Right lobe of liver (tissue), 4 donors: ENCODE results near the gene PSMD13.

Experiments used
- POLR2A ChIP-seq: fragments of 450-650 bp; IDR thresholded peaks from one replicate; pipeline ENCODE4 v1.6.1; 2017; ENCODE audit warnings: antibody characterized with exemption, mild to moderate bottlenecking
- TF ChIP-seq, protein P1 (sequence below), 4 donors: fragments of 200-600 bp in 3 of 4; fragments of 450-650 bp in 1 of 4; IDR thresholded peaks; one replicate each; pipeline versions ENCODE4 v1.5.1 to v1.8.0; 2016 to 2022; ENCODE audit warnings: antibody characterized with exemption in 4 of 4, mild to moderate bottlenecking in 2 of 4
- donor health status: DM: no; HTN: no; CAD: no.
- donor health status: DM: no; HTN: no; CAD: no.
- donor health status: DM: no; HTN: yes; CAD: no.

DNA sequence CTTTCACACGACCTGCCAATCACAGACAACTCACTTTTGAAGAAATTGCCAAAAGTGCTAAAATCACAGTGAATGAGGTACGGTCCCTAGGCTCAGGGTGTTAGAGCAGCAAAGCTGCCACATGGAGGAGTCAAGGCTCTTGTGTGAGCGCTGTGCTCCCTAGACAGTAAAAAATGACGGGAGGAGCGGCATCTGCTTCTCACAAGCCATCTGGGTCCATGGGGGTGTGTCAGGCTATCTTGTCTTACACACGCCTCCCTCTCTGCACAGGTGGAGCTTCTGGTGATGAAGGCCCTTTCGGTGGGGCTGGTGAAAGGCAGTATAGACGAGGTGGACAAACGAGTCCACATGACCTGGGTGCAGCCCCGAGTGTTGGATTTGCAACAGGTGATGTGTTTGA lies 14.8 kb downstream of the PSMD13 start:
- TF ChIP-seq POLR2A, result no peak
- TF ChIP-seq, protein P1, sequence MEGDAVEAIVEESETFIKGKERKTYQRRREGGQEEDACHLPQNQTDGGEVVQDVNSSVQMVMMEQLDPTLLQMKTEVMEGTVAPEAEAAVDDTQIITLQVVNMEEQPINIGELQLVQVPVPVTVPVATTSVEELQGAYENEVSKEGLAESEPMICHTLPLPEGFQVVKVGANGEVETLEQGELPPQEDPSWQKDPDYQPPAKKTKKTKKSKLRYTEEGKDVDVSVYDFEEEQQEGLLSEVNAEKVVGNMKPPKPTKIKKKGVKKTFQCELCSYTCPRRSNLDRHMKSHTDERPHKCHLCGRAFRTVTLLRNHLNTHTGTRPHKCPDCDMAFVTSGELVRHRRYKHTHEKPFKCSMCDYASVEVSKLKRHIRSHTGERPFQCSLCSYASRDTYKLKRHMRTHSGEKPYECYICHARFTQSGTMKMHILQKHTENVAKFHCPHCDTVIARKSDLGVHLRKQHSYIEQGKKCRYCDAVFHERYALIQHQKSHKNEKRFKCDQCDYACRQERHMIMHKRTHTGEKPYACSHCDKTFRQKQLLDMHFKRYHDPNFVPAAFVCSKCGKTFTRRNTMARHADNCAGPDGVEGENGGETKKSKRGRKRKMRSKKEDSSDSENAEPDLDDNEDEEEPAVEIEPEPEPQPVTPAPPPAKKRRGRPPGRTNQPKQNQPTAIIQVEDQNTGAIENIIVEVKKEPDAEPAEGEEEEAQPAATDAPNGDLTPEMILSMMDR (IDR thresholded peaks at IDR 0.05), result no peak
